Fibroblast of lung (primary cell): ENCODE measurements around the gene TMEM30A. TPM values are rescaled to one million over a fixed set of nuclear protein-coding genes. Genes with fewer than 3 reads are reported as not detected.

Experiments
- DNase-seq, 2 donors: peaks; one replicate each; pipeline versions ENCODE4 v3.0.0 to v3.0.0-alpha.2; 2010; ENCODE audit warnings: low read depth in 2 of 2
- H2AFZ ChIP-seq: 2 replicates; pipeline ENCODE4 v1.5.1; 2012; ENCODE audit warnings: low read length, control low read depth, inconsistent platforms
- H3K27ac ChIP-seq: 2 replicates; pipeline ENCODE4 v1.5.1; 2011; ENCODE audit warnings: low read length, control low read depth; ENCODE audit not compliant: insufficient read depth
- H3K27me3 ChIP-seq: 2 replicates; pipeline ENCODE4 v1.5.1; 2011; ENCODE audit warnings: mild to moderate bottlenecking, low read length; ENCODE audit not compliant: control insufficient read depth, insufficient read depth
- H3K36me3 ChIP-seq: 2 replicates; pipeline ENCODE4 v1.5.1; 2011; ENCODE audit warnings: low read length; ENCODE audit not compliant: control insufficient read depth, insufficient read depth
- H3K4me1 ChIP-seq: 2 replicates; pipeline ENCODE4 v1.5.1; 2011; ENCODE audit warnings: low read length; ENCODE audit not compliant: control insufficient read depth, insufficient read depth; ENCODE audit errors: extremely low read depth
- H3K4me2 ChIP-seq: 2 replicates; pipeline ENCODE4 v1.5.1; 2011; ENCODE audit warnings: low read length, control low read depth; ENCODE audit not compliant: insufficient read depth; ENCODE audit errors: extremely low read depth
- H3K4me3 ChIP-seq, 4 experiments: fragments of 200-600 bp in 1 of 4; sonication (generic) in 1 of 4; replicated peaks in 1 of 4; 2 replicates each; pipeline ENCODE4 v1.5.1; 2011 to 2016; ENCODE audit warnings: low read length in 4 of 4, low read depth in 3 of 4, mild to moderate bottlenecking in 3 of 4, control low read depth in 2 of 4, inconsistent platforms in 1 of 4, mixed read lengths in 1 of 4; ENCODE audit not compliant: insufficient read depth in 1 of 4; ENCODE audit errors: control extremely low read depth in 1 of 4
- H3K79me2 ChIP-seq: 2 replicates; pipeline ENCODE4 v1.5.1; 2012; ENCODE audit warnings: mild to moderate bottlenecking, low read length, inconsistent platforms; ENCODE audit not compliant: control insufficient read depth, insufficient read depth
- H3K9ac ChIP-seq: 2 replicates; pipeline ENCODE4 v1.5.1; 2011; ENCODE audit warnings: mild to moderate bottlenecking, low read length, control low read depth; ENCODE audit not compliant: insufficient read depth
- H3K9me3 ChIP-seq: 2 replicates; pipeline ENCODE4 v1.5.1; 2012; ENCODE audit warnings: low read depth, low read length; ENCODE audit not compliant: control insufficient read depth, insufficient read depth
- H4K20me1 ChIP-seq: 2 replicates; pipeline ENCODE4 v1.5.1; 2011; ENCODE audit warnings: low read length; ENCODE audit not compliant: control insufficient read depth, insufficient read depth; ENCODE audit errors: extremely low read depth
- EZH2 ChIP-seq: IDR thresholded peaks from 2 replicates; pipeline ENCODE4 v1.5.1; 2012; ENCODE audit warnings: low read length, control low read depth, mild to moderate bottlenecking; ENCODE audit errors: missing control alignments
- polyA plus RNA-seq, 2 donors: library from polyadenylated mRNA; depleted of rRNA in 1 of 2; stranded (reverse) in 1 of 2; unstranded in 1 of 2; fragments of >200 nt; gene quantifications; 2 replicates each; pipeline ENCODE4 v1.2.1, GENCODE V29; 2011 to 2012; ENCODE audit warnings: missing spikeins in 1 of 2
- total RNA-seq: library from RNA; depleted of rRNA; stranded (reverse); fragments of >200 nt; gene quantifications from 2 replicates; pipeline ENCODE4 v1.2.1, GENCODE V29; 2014
- TF ChIP-seq, protein P1 (sequence below), 2 donors: IDR thresholded peaks in 1 of 2; conservative IDR thresholded peaks in 1 of 2; 1 replicate in 1 of 2; 2 replicates in 1 of 2; pipeline ENCODE4 v1.5.1; 2011 to 2012; ENCODE audit warnings: low read length in 2 of 2, control low read depth in 1 of 2, inconsistent platforms in 1 of 2, low read depth in 1 of 2, mild to moderate bottlenecking in 1 of 2

Gene TMEM30A
- total and polyA plus RNA-seq, 2 donors (not counting 1 experiment from before 2014, with no cell fraction given), result 111 to 153 TPM

DNA sequence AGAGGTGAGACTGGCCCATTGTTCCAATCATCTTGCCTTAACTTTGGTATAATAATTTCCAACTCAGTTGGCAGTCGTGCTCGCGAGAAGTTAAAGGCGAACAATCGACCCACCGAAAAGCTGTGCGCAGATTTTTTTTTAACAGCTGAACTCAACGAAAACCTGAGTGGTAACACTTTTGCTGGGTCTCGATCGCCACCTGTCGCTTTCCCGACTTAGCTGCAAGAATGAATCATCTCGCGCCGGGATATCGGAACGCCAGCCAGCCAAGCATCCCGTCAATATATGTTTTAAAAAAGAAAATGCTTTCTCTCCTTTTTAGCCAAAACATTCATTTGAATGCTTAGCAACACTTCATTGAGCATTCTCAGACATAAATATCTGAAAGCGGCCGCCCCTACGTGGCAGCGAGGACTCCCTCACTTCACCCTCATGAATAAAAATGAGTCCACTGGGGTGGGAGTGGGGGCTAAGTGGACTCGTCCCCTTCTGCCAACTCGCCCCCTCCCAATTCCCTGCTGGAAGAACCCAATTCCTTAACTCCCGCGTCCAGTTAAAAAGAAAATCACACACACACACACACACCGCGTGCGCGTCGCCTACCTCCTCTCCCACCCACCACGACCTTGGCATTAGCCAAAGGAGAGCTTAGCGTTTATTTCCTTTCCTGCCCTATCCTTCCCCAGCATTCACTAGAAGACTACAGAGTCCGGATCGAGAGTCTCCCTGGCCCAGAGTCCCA is 80.2 kb downstream of the TMEM30A start:
- Histone ChIP-seq H3K79me2 (peaks cover 62% of the 10 kb centered on the region), H2AFZ (no peak overlapping the region)

DNA sequence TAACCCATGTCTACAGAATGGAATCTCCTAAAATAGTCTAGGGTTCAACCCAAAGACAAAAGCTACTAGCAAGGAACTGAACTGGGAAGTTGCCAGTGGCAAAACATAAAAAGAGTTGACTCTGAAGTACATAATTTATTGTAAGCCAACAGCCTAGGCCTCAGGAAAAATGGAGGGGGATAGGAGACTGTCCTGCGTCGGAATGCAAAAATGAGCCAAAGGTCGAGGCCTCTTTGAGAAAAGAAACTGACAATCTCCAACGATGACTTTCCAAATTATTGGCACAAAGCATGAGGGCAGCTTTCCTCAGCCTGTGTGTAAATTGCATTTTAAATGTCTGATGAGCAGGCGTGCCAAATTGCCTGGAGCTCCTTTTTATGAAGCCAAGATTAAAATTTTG is 80.9 kb downstream of the TMEM30A start:
- no peaks in the 10 kb centered on the region for H4K20me1 ChIP-seq
- H3K9me3 ChIP-seq, result no peaks in the 10 kb centered on the region
- peaks cover 9% of the 10 kb centered on the region for H3K36me3 ChIP-seq
- H2AFZ ChIP-seq, result no peak overlapping the region
- H3K9ac ChIP-seq, result peak overlapping the region; percentile 46
- H3K27ac ChIP-seq, result peak overlapping the region; percentile 99
- DNase-seq, result peak; percentile 56 to 63
- peaks cover 13% of the 10 kb centered on the region for H3K4me1 ChIP-seq
- TF ChIP-seq, protein P1, sequence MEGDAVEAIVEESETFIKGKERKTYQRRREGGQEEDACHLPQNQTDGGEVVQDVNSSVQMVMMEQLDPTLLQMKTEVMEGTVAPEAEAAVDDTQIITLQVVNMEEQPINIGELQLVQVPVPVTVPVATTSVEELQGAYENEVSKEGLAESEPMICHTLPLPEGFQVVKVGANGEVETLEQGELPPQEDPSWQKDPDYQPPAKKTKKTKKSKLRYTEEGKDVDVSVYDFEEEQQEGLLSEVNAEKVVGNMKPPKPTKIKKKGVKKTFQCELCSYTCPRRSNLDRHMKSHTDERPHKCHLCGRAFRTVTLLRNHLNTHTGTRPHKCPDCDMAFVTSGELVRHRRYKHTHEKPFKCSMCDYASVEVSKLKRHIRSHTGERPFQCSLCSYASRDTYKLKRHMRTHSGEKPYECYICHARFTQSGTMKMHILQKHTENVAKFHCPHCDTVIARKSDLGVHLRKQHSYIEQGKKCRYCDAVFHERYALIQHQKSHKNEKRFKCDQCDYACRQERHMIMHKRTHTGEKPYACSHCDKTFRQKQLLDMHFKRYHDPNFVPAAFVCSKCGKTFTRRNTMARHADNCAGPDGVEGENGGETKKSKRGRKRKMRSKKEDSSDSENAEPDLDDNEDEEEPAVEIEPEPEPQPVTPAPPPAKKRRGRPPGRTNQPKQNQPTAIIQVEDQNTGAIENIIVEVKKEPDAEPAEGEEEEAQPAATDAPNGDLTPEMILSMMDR (conservative IDR thresholded peaks at IDR 0.05 in 1 of 2, IDR thresholded peaks at IDR 0.05 in 1 of 2; ENCODE audit: low read depth in 1 of 2, low read length in 2 of 2), result no peak
- TF ChIP-seq EZH2, result no peak
- H3K79me2 ChIP-seq, result peaks cover 69% of the 10 kb centered on the region
- peak overlapping the region; percentile 69 to 100 (median 90) for H3K4me3 ChIP-seq
- H3K4me2 ChIP-seq, result peak overlapping the region; percentile 86
- no peaks in the 10 kb centered on the region for H3K27me3 ChIP-seq

More for the DNA sequence above, 80.2 kb downstream of the TMEM30A start:
- H3K27me3 ChIP-seq, result no peaks in the 10 kb centered on the region
- DNase-seq, result peak; percentile 92 to 97
- peak overlapping the region; percentile 69 to 100 (median 90) for H3K4me3 ChIP-seq
- peak overlapping the region; percentile 90 for H3K9ac ChIP-seq
- peak overlapping the region; percentile 99 for H3K27ac ChIP-seq
- TF ChIP-seq EZH2, result no peak
- TF ChIP-seq, protein P1 (conservative IDR thresholded peaks at IDR 0.05 in 1 of 2, IDR thresholded peaks at IDR 0.05 in 1 of 2; ENCODE audit: low read depth in 1 of 2, low read length in 2 of 2), result peak; percentile 82 to 84
- peaks cover 9% of the 10 kb centered on the region for H3K36me3 ChIP-seq
- H4K20me1 ChIP-seq, result no peaks in the 10 kb centered on the region
- peaks cover 12% of the 10 kb centered on the region for H3K4me1 ChIP-seq
- H3K4me2 ChIP-seq, result peak overlapping the region; percentile 86
- no peaks in the 10 kb centered on the region for H3K9me3 ChIP-seq

Other genes with a start within 250 kb of the TMEM30A start
- gene COL12A1, start 78.7 kb downstream of the TMEM30A start, total RNA-seq, result 580 and 1,023 TPM in 2 replicates
- gene COL12A1, start 78.7 kb downstream of the TMEM30A start, polyA plus RNA-seq, result 874 and 1,075 TPM in 2 replicates
- gene COX7A2, start 41.0 kb downstream of the TMEM30A start, total RNA-seq, result 91.9 and 115 TPM in 2 replicates
- gene COX7A2, start 41.0 kb downstream of the TMEM30A start, polyA plus RNA-seq, result 155 and 159 TPM in 2 replicates
- 0.33 and 0.77 TPM in 2 replicates for gene FILIP1, start 209.0 kb upstream of the TMEM30A start, total RNA-seq
- 0.76 and 2.3 TPM in 2 replicates for gene FILIP1, start 209.0 kb upstream of the TMEM30A start, polyA plus RNA-seq